ENCODE data around the gene SCRT2.

Gene SCRT2

DNA sequence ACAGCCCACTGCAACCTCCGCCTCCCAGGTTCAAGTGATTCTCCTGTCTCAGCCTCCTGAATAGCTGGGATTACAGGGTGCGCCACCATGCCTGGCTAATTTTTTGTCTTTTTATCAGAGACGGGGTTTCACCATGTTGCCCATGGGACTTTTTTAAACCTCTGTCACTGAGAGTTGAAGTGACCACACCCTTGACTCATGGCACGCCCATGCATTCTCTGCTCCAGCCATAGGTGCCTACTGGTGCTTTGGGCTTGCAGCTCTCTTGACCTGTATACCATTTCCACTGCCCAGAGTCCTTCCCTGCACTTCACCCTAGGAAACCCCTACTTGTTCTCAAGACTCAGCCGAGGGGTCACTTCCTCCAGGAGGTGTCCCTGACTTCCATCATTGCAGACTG lies 2.4 kb upstream of the SCRT2 start:
- no peak for TF ChIP-seq CTCF (IDR thresholded peaks at IDR 0.05; ENCODE audit: low read depth, low read length)
- DNase-seq (ENCODE audit: extremely low read depth, low read depth): no peak

- TF ChIP-seq CTCF (IDR thresholded peaks at IDR 0.05; ENCODE audit: low read depth, low read length): no peak
- no peak for DNase-seq (ENCODE audit: extremely low read depth, low read depth)
Measured at GRCh38 chr20:676967-677366, 1.4 kb upstream of the SCRT2 start.

DNA sequence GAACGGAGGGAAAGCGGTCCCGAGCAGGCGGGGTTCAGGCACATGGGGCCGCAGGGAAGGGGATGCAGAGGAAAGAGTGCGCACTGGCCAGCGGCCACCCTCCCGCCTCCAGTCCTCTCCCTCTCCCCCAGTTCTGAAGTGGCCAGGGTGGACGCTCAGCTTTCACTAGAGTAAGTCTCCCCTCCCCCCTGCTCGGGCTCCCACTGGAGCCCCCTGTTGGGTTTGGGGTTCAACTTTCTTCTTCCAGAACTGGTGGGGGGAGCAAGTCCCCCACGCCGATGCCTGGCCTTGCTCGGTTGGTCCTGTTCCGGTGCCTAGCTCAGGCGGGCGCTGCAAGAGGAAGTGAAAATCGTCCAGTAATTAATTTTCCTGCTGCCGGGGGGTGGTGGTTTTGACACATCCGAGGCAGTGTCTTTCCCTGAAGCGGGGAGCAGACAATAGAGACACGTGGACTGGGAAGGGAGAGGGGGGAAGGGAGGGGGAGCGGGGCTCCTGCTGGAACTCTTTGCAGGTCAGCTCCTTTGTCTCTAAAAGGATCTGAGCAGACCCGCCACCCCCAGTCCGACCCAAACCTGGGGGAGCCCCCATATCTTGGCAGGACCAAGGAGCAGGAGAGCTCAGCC lies 824 bp upstream of the SCRT2 start:
- TF ChIP-seq CTCF (IDR thresholded peaks at IDR 0.05; ENCODE audit: low read depth, low read length): no peak
- DNase-seq (ENCODE audit: extremely low read depth, low read depth): no peak

GRCh38 chr20:675033-675452 lies 559 bp downstream of the SCRT2 start:
- no peak for TF ChIP-seq CTCF (IDR thresholded peaks at IDR 0.05; ENCODE audit: low read depth, low read length)
- no peak for DNase-seq (ENCODE audit: extremely low read depth, low read depth)

DNA sequence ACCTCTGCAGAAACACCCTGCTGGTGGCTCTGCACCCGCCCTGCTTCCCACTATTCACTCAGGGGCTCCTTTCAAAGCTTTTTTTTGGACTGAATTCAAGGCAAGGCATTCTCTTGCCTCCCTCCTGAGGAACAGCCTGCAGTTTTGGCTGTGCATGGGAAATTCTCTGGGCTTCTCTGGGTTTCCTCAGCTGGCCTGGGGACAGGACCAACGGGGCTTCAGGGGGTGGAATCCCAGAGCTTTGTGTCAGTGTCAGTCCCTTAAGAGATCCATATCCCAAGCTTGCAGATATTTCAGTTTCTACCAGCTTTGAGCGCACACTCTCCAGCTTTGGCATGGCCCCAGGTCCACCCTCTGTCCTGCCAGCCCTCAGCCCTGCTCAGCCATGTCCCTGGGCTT lies 2.0 kb downstream of the SCRT2 start:
- no peak for TF ChIP-seq CTCF (IDR thresholded peaks at IDR 0.05; ENCODE audit: low read depth, low read length)
- DNase-seq (ENCODE audit: extremely low read depth, low read depth): no peak

DNA sequence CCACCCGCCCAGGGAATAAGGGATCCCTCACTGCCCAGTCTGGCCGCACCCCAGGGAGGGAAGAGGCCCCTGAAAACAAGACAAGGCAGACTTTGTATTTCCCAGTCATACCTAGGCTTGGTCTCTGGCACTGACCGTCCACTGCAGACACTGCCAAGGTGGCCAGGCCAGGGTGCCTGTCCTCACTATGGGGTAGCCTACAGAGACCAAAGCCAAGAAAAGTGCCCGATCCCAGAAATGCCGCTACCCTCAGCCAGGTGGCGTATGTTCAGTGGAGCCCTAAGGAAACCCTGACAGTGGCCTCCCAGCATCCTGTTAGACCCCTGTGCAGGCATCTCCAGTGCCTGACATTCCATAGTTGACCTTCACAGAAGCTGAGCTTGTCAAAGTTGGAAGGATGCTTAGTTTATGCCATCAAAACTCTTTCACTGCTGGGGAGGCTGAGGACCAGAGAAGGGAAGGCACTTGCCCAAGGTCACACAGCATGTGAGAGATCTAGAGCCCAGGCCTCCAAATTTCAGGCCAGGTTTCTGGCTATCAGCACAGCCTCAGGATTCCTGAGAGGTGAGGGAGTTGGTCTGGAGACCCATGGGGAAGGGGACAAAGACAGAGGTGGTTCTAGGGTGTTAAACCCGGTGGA lies 2.5 kb downstream of the SCRT2 start:
- no peak; the same call in 1 of the 2 replicates for TF ChIP-seq CTCF (IDR thresholded peaks at IDR 0.05; ENCODE audit: low read depth, low read length)
- no peak for DNase-seq (ENCODE audit: extremely low read depth, low read depth)

GRCh38 chr20:671252-672030 lies 4.2 kb downstream of the SCRT2 start:
- no peak for DNase-seq (ENCODE audit: extremely low read depth, low read depth)
- no peak for TF ChIP-seq CTCF (IDR thresholded peaks at IDR 0.05; ENCODE audit: low read depth, low read length)

All from AG09319 (cell line).